Neuron (in vitro differentiated cells): ENCODE results near the gene FABP6.
"Not testable (repeated sequence)": the region's sequence is repeated elsewhere in the genome, so short reads cannot be mapped to it uniquely, and the experiment has no call there.

Experiments used
- H2AFZ ChIP-seq: one replicate; pipeline ENCODE4 v1.6.1; 2013; ENCODE audit warnings: low read depth, mild to moderate bottlenecking, inconsistent platforms, low read length, moderate library complexity
- H3K27me3 ChIP-seq: one replicate; pipeline ENCODE4 v1.6.1; 2013; ENCODE audit warnings: low read length; ENCODE audit not compliant: insufficient read depth
- H3K36me3 ChIP-seq: one replicate; pipeline ENCODE4 v1.6.1; 2013; ENCODE audit warnings: low read length; ENCODE audit not compliant: insufficient read depth
- H3K4me1 ChIP-seq: one replicate; pipeline ENCODE4 v1.6.1; 2013; ENCODE audit warnings: low read length; ENCODE audit not compliant: insufficient read depth
- H3K4me3 ChIP-seq: 2 replicates; pipeline ENCODE4 v1.5.1; 2013; ENCODE audit warnings: mild to moderate bottlenecking, low read length, moderate library complexity
- H3K9me3 ChIP-seq: one replicate; pipeline ENCODE4 v1.6.1; 2013; ENCODE audit warnings: low read length

Gene FABP6

DNA sequence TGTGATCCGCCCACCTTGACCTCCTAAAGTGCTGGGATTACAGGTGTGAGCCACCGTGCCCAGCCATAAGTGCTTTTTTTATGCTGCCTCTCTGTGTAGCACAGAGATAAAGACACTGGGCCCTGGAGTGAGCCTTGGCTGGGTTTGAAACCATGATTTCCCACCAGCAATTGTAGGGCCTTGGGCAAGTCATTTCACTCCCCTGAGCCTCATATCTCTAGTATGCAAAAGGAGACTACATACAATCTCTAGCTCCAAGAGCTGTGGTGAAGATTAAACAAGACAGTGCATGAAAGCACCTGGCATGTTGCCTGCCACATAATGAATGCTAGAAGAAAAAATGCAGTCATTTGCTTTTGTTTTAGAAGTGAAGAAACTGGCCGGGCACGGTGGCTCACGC is 3.9 kb downstream of the FABP6 start:
- Histone ChIP-seq H3K4me3 (no peak overlapping the region), H3K36me3 (no peaks in the 10 kb centered on the region), H2AFZ (no peak overlapping the region), H3K4me1 (no peaks in the 10 kb centered on the region), H3K9me3 (no peaks in the 10 kb centered on the region), H3K27me3 (no peaks in the 10 kb centered on the region)

DNA sequence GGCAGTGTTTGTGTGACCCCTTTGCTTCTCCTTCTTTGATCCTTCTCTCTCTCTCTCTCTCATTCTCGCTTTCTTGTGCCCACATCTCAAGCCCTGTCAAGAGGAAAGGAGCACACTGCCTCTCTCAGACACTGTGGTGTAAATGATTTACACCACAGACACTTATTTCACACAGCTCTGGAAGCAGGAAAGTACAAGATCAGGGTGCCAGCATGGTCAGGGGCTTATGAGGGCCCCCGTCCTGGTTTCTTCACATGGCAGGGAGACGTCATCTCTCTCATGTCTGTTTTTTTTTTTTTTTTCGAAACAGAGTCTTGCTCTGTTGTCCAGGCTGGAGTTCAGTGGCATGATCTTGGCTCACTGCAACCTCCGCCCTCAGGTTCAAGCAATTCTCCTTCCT is 6.4 kb downstream of the FABP6 start:
- H3K4me3 ChIP-seq, result no peak overlapping the region
- no peaks in the 10 kb centered on the region for H3K9me3 ChIP-seq
- H2AFZ ChIP-seq, result no peak overlapping the region
- H3K27me3 ChIP-seq, result no peaks in the 10 kb centered on the region
- no peaks in the 10 kb centered on the region for H3K4me1 ChIP-seq
- no peaks in the 10 kb centered on the region for H3K36me3 ChIP-seq

DNA sequence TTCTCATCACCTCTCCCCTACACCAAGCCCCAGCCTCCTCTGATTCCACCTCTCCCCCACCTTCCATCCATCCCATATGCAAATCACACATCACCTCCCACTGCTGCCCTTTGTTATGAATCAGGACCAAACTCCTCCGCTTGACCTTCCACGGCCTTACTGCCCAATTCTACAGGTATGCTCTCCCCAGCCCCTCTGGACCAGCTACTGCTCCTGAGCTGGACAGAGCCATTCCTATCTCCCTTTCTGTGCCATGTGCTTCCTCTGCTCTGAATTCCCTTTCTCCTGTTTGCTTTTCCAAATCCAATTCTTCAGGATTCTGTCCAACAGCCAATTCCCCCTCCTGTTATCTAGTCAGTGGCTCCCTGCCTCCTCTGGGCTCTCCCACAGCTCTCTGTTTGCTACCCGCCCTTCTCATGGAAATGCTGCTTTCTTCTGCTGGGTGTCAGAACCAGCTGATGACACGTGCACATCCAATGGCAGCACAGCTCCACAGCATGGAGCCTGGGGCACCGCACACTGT is 8.3 kb downstream of the FABP6 start:
- H3K4me1 ChIP-seq, result no peaks in the 10 kb centered on the region
- no peaks in the 10 kb centered on the region for H3K36me3 ChIP-seq
- no peak overlapping the region for H2AFZ ChIP-seq
- H3K9me3 ChIP-seq, result no peaks in the 10 kb centered on the region
- no peaks in the 10 kb centered on the region for H3K27me3 ChIP-seq
- no peak overlapping the region for H3K4me3 ChIP-seq

DNA sequence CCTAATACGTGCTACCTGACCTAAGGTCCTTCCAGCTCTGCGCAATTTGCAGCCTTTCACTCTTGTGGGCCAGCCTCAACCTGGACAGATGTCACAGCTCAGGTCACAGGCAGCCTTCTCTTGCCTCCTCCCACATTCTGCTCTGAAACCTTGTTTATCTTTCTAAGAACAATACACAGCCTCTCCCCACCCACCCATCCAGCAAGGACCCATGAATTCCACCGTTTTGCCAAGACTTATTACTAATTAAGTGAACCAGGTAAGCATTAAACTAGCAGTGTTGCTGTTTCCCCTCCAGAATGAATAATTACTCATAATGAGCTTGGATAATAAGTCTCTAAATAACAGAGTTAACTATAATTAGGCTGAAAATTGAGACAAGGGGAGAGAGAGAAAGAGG is 11.0 kb downstream of the FABP6 start:
- Histone ChIP-seq H3K4me3 (no peak overlapping the region), H2AFZ (no peak overlapping the region), H3K9me3 (no peaks in the 10 kb centered on the region), H3K27me3 (no peaks in the 10 kb centered on the region), H3K4me1 (no peaks in the 10 kb centered on the region), H3K36me3 (no peaks in the 10 kb centered on the region)

DNA sequence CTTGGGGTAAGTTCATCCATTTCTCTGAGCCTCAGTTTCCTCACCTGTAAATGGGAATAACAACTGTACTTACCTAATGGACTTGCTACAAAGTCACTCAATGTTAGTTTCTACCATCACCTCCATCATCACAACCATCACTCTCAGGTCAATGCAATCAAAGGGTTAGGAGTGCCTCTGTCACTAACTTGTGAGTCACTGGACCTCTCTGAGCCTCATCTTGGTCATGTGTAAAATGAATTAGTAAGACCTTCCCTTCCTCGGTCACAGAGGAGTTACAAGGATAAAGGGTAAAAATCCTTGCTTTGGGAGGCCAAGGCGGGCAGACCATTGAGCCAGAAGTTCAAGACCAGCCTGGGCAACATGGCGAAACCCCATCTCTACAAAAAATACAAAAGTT is 12.8 kb downstream of the FABP6 start:
- no peak overlapping the region for H2AFZ ChIP-seq
- H3K27me3 ChIP-seq, result no peaks in the 10 kb centered on the region
- H3K36me3 ChIP-seq, result no peaks in the 10 kb centered on the region
- H3K9me3 ChIP-seq, result no peaks in the 10 kb centered on the region
- no peak overlapping the region for H3K4me3 ChIP-seq
- H3K4me1 ChIP-seq, result no peaks in the 10 kb centered on the region

DNA sequence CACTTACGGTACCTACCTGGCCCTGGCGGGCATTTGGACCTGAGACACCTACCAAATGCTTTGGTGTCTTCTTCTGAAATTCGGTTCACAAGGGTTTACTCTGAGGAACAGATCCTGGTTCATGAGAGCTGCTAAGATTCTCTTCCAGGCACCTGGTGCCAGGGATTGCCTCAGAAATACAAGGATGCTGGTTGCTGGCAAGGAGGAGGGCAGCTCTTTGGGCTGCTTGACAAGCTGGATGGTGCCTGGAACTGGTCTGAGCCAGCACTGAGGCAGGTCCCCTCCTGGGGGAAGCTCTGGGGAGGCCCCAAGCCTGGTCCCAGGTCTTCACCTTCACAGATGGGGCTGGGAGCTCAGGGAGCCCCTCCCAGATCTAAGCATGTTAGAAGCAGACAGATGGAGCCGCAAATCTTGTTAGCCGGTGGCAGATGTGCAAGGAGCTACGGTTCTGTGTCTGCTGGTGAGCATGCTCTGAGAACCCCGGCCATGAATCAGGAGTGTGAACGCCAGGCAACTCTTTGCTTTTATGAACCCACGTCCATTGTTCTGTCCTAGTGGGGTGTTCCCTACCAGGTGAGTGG is 16.3 kb downstream of the FABP6 start:
- no peaks in the 10 kb centered on the region for H3K4me1 ChIP-seq
- no peaks in the 10 kb centered on the region for H3K36me3 ChIP-seq
- no peak overlapping the region for H2AFZ ChIP-seq
- no peaks in the 10 kb centered on the region for H3K9me3 ChIP-seq
- H3K4me3 ChIP-seq, result no peak overlapping the region
- no peaks in the 10 kb centered on the region for H3K27me3 ChIP-seq

DNA sequence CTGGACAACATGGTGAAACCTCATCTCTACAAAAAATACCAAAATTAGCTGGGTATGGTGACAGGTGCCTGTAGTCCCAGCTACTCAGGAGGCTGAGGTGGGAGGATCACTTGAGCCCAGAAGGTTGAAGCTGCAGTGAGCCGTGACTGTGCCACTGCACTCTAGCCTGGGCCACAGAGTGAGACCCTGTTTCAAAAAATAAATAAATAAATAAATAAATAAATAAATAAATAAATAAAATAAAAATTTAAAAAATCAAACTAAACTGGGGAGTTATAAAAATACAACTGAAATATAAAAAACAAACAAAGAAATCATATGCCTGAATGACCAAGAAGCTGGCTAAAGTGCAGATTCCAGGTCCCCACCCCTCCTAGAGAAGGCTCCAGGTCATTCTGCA is 20.3 kb downstream of the FABP6 start:
- peaks cover 31% of the 10 kb centered on the region for H3K36me3 ChIP-seq
- not testable (repeated sequence) for H3K27me3 ChIP-seq, H3K9me3 ChIP-seq, H2AFZ ChIP-seq, H3K4me3 ChIP-seq, H3K4me1 ChIP-seq

DNA sequence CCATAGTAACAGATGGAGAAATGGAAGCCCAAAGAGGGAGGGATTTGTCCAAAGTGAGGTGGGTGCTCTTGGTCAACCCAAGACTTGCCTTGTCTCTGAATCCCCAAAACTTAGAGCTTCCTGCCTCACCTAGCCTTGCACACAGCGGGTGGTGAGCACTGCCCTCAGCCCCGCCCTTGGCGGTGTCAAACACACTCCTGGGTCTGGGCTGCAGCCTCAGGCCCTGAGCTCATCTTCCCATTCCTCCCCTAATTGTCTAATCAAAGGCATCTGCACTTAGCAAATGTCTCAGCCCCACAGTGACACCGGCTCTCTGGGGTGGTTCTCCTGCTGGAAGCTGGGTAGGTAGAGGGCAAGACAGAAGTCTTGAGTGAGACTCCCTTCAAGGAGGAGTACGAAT is 20.9 kb downstream of the FABP6 start:
- H3K4me1 ChIP-seq, result no peaks in the 10 kb centered on the region

DNA sequence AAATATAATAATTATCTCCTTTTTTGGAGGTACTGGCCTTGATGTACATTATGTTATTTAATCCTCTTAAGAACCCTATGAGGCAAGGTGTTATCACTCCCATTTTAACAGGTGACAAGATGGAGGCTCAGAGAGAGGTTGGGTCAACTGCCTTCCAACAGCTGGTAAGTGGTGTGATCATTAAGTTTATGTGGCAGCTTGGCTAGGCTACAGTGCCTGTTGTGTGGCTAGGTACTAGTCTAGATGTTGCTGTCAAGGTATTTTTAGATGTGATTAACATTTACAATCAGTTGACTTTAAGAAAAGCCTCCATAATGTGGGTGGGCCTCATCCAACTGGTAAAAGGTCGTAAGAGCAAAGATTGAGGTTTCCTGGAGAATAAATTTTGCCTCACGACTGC is 21.5 kb downstream of the FABP6 start:
- Histone ChIP-seq H2AFZ (no peak overlapping the region), H3K4me1 (no peaks in the 10 kb centered on the region), H3K36me3 (peaks cover 39% of the 10 kb centered on the region), H3K27me3 (no peaks in the 10 kb centered on the region), H3K9me3 (no peaks in the 10 kb centered on the region), H3K4me3 (no peak overlapping the region)

More for the DNA sequence above, 20.9 kb downstream of the FABP6 start:
- Histone ChIP-seq H3K4me3 (no peak overlapping the region), H2AFZ (no peak overlapping the region), H3K9me3 (no peaks in the 10 kb centered on the region), H3K27me3 (no peaks in the 10 kb centered on the region), H3K36me3 (peaks cover 33% of the 10 kb centered on the region)

DNA sequence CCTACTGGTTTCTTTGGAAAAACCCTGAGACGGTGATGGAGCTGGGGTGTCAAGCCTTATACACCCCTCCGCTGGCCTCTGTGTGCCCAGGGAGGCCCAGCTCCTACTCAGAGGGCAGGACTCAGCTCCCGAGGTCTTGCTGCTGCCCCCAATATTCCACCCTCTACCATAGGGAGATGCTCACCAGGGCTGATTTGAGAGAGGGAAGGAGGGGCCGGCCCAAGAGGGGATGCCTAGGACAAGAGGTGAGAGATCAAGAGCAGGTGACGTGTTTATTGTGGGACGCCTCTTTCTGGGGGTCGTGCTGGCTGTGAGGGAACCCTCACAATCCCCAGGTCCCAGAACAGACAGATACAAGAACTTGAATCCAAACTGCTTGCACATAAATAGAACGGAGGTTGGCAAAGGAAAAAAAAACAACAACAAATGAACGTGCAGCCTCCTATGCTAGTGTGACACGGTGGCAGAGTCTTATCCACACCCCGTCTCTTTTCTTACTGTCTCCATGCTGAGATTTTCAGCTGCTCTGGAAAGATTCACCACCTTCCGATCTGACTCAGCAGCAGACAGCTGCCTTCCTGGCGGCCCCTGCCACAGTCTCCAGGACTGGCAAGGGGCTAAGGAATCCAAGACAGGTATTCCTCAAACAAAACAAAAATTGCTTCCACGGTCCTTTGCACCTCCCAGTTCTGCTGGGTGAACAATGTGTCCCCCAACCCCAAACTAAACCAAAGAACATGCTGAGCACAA is 22.3 kb downstream of the FABP6 start:
- Histone ChIP-seq H2AFZ (no peak overlapping the region), H3K27me3 (no peaks in the 10 kb centered on the region), H3K36me3 (peaks cover 41% of the 10 kb centered on the region)

DNA sequence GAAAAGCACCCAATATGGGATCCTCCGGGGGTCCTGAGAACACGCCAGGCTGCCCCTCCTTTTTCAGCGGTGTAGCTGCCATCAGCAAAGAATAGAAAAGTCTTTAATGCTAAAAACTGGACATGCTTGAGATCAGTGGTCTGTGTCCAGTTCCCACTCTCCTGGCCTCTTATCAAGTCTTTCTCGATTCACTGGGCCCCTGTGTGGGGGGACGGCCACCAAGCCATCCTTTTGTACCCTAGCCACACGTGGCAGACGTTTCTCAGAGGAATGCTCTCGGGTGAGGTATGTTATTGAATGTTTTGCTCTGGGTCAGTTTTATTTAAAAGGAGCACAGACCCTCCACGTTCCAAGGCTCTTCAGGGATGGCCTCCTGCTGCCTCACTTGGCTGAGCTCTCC is 23.6 kb downstream of the FABP6 start:
- no peak overlapping the region for H3K4me3 ChIP-seq
- H2AFZ ChIP-seq, result no peak overlapping the region
- H3K9me3 ChIP-seq, result no peaks in the 10 kb centered on the region
- no peaks in the 10 kb centered on the region for H3K27me3 ChIP-seq
- H3K4me1 ChIP-seq, result no peaks in the 10 kb centered on the region
- H3K36me3 ChIP-seq, result peaks cover 41% of the 10 kb centered on the region

More for the DNA sequence above, 22.3 kb downstream of the FABP6 start:
- Histone ChIP-seq H3K4me1 (no peaks in the 10 kb centered on the region), H3K4me3 (no peak overlapping the region), H3K9me3 (no peaks in the 10 kb centered on the region)

DNA sequence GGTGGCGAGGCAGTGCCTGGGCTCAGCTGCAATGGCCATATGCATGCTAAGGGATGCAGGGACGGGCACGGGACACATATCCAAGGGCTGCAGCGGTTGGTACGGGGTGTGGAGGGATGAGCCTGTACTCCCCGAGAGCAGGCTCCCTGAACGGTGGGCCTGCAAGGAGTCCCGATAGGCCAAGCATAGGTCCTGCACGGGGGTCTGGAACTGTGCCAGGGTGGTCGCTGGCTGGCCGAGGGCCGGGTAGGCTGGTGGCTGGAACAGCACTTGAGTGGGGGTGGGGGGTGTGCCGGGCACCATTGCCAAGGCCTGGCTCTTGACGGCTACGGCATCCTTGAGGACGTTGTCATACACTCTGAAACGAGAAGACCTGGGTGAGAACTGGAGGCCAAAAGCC is 24.1 kb downstream of the FABP6 start:
- Histone ChIP-seq H3K4me1 (no peaks in the 10 kb centered on the region), H3K9me3 (no peaks in the 10 kb centered on the region), H2AFZ (no peak overlapping the region), H3K36me3 (peaks cover 41% of the 10 kb centered on the region), H3K4me3 (no peak overlapping the region), H3K27me3 (no peaks in the 10 kb centered on the region)

DNA sequence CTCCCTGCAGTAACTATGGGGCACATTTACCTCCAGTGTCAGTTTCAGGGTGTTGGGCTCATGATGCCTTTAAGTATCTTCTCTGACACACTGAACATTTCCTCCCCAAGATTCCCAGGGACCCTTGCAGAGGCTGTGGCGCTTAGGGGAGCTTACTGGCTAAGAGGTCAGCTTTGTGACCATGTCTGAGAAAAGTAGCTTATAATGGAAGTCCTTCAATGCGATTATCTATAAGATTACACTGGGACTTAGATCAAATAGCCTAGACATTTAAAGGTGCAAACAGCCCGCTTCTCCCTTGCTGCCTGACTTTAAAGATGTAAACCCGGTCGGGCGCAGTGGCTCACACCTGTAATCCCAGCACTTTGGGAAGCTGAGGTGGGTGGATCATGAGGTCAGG is 25.4 kb downstream of the FABP6 start:
- H2AFZ ChIP-seq, result no peak overlapping the region
- no peaks in the 10 kb centered on the region for H3K4me1 ChIP-seq
- H3K9me3 ChIP-seq, result no peaks in the 10 kb centered on the region
- H3K4me3 ChIP-seq, result no peak overlapping the region
- peaks cover 50% of the 10 kb centered on the region for H3K36me3 ChIP-seq
- H3K27me3 ChIP-seq, result no peaks in the 10 kb centered on the region

DNA sequence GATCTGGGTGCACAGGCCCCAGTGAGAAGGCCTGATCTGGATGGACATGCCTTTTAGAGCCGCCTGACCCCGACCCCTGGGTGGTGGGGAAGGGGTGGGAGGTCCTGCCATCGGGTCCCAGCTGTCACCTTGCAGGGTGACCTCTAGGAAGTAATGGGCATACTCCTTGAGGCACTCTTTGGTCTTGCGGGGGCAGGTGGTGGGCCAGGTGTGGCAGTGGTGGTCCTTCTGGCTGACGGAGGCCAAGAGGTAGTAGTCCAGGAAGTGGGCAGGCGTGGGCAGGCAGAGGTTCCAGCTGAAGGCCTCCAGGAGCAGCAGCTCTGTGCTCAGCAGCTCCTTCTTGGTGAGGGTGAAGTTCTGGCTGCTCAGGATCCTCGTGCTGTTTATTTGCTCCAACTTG is 30.0 kb downstream of the FABP6 start:
- H3K4me3 ChIP-seq, result no peak overlapping the region
- no peaks in the 10 kb centered on the region for H3K9me3 ChIP-seq
- no peak overlapping the region for H2AFZ ChIP-seq
- peaks cover 20% of the 10 kb centered on the region for H3K4me1 ChIP-seq
- H3K36me3 ChIP-seq, result peaks cover 20% of the 10 kb centered on the region
- no peaks in the 10 kb centered on the region for H3K27me3 ChIP-seq
